HG03432 (cell line): ENCODE measurements around the gene QSOX2.

Experiments
- ATAC-seq: cut with Tn5 transposase; IDR thresholded peaks from one replicate; pipeline ENCODE4 v1.9.1; 2021; ENCODE audit warnings: mild to moderate bottlenecking, moderate library complexity; ENCODE audit not compliant: unreplicated experiment

The QSOX2 gene

DNA sequence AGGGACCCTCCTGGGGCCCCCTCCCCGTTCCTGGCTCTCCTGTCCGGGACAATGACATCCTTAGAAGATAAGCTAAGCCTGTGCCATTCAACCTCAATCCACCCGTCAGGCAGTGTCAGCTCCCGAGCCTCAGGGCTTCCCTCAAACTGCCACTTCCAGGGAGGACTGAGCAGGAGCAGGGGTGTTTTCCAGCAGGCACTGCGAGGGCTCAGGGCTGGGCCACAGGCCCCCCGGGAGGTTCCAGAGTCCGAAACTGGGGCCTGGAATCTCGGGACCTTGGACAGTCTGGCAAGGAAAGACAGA is 66.9 kb downstream of the QSOX2 start:
- ATAC-seq = no peak

DNA sequence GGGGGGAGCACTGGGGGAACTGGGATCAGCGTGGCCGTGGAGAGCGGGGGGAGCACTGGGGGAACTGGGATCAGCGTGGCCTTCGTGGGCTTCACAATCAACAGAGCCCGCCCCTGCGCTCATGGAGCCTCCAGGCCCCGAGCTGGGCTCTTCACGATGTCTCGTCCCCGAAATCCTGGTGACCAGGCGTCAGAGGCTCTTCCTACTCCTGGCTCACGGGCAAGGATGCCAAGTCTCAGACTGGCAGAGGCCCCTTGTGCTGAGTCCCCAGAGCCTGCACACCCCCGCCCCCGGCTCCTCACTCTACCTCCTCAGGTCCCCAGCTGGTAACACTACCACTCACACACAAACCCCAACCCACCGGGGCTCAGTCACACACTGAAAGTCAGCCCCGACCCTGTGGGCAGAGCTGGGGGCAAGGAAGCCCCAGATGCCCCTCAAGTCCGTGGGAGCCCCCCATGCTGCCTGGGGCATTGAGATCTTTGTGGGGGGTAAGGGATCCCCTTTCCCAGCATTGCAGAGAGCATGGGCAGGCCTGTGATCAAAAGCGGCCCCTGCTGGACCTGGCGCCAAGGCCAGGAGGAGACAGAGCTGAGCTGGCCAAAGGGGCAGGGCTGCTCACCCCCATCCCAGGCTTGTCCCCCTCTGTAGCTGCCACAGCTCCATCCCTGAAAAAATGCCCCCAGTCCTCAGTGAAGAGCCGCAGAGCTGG is 67.4 kb downstream of the QSOX2 start:
- ATAC-seq = no peak

DNA sequence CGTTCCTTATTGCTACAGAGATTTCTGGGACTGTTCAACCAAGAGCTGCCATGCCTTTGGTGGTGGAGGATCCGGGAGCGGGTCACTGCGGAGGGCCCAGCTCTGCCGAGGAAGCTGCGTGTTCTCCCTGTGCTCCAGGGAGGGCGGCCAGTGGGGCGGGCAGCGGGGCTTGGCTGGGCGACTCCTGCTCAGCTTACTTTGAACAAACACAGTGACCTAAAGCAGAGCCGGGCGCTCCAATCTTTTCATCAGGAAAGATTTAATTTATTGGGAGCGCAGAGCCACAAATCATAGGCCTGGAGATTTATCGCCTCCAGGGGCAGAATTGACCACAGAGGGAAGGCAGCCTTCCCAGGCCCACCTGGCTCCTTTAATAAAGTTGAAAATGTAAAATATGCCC is 68.4 kb downstream of the QSOX2 start:
- ATAC-seq = no peak

- ATAC-seq = no peak
Measured at GRCh38 chr9:136175616-136176197, 69.9 kb downstream of the QSOX2 start.

DNA sequence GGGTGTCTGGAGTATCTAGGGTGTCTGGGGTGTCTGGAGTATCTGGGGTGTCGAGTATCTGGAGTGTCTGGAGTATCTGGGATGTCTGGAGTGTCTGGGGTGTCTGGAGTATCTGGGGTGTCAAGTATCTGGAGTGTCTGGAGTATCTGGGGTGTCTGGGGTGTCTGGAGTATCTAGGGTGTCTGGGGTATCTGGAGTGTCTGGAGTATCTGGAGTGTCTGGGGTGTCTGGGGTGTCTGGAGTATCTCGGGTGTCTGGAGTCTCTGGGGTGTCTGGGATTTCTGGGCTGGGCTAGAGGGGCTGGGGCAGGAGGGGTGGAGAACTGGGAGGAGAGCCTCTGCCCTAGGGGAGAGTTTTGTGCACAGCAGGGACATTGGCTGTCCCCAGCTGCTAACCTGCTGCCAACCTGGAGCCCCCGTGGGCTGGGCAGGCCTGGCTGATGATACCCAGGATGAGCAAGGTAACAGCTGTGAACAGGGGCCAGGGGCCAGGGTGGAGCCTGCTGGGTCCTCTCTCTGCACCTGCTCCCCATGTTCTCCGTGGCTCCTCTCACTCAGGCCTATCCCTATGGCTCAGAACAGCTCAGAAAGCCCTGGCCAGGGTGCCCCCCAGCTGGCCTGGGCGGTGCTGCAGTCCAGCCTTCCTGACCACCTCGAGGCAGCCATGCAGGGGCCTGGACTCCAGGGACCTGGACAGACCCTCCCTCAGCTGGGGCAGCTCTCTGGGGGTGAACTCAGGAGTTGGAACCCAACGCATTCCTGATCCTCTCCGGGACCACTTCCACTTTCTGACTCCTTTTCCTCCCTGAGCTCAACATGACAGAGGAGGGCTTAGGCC is 70.6 kb downstream of the QSOX2 start:
- ATAC-seq = no peak

GRCh38 chr9:136173648-136174290 is 71.8 kb downstream of the QSOX2 start:
- ATAC-seq = no peak

DNA sequence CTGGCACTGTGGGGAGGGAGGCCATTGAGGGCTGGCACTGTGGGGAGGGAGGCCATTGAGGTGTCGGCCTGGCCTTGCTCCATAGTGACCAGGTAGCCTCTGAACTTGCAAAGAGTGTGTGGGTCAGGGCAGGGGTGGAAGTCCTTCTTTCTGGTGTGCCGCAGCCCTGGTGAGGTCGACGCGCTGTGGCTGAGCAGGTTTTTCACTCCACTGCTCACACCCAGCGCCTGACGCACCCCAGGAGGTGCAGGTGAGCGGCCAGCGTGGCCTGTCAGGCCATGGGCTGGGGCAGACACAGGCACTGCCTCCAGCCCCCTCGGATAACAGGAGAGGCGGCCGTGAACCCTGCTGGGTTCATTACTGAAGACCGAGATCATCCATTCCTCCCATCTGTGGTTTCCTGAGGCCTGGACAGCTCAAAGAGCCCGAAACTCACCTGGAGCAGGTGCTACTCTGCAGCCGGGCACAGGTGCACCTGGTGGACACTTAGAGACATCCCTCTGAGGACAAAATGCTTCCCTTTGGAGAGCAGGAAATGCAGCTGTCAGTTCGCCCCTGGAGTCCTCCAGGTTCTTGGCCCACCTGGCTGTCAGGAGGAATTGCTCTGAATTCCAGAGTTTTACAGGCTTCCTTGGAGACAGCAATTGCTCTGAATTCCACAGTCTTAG is 73.1 kb downstream of the QSOX2 start:
- no peak for ATAC-seq

- no peak for ATAC-seq
Measured at GRCh38 chr9:136171801-136172411, 73.7 kb downstream of the QSOX2 start.

DNA sequence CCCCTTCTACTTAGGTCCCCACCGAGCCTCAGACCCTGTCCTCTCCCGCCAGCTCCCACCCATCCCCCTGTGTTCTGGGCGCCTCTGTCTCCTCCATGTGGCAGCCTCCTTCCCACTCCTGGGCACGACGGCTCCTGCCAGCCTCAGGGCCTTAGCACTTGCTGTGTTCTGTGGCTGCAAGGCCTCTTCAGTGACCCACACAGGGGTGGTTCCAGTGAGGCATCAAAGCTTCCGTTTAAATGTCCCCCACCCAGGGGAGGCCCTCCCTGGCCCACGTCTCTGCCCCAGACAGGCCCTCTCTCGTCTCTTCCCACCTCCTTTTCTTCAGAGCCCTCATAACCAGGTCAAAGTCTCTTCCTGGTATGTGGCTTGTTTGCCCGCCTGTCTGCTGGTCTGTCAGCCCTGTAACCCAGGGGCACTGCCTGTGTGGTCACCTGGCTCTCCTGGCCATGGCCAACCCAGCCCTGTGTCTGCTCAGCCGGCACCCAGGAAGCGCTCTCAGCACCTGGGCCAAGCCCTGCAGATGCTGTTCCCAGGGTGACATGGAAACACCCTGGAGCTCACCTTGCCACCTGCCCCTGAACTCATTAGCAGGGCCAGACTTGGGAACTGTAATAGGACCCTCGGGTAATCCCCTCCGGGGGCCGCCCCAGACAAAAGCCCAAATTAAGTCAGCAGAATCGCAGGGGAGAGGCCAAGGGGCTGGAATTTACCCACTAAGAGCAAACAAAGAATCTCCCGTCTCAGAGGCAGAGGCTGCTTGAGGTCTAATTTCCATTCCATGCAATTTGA is 74.4 kb downstream of the QSOX2 start:
- no peak for ATAC-seq

GRCh38 chr9:136170006-136170901 is 75.4 kb downstream of the QSOX2 start:
- no peak for ATAC-seq

- ATAC-seq = no peak
Measured at GRCh38 chr9:136169495-136169894, 76.1 kb downstream of the QSOX2 start.

DNA sequence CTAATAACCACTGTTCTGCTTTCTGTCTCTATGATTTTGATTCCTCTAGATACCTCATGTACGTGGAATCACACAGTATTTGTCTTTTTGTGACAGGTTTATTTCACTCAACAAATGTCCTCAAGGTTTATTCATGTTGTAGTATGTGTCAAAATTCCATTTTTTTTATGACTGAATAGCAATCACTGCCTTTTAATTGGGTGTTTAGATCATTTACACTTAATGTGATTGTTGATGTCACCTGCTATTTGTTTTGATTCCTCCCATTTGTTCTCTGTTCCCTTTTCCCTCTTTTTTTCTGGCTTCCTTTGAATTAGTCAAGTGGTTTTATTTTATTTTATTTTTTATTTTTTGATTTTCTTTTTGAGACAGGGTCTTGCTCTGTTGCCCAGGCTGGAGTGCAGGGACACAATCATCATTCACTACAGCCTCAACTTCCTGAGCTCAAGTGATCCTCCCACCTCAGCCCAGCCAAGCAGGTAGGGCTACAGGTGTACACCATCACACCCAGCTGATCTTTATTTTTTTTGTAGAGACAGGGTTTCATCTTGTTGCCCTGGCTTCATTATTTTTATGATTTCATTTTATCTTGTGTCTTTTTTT is 82.3 kb downstream of the QSOX2 start:
- no peak for ATAC-seq

DNA sequence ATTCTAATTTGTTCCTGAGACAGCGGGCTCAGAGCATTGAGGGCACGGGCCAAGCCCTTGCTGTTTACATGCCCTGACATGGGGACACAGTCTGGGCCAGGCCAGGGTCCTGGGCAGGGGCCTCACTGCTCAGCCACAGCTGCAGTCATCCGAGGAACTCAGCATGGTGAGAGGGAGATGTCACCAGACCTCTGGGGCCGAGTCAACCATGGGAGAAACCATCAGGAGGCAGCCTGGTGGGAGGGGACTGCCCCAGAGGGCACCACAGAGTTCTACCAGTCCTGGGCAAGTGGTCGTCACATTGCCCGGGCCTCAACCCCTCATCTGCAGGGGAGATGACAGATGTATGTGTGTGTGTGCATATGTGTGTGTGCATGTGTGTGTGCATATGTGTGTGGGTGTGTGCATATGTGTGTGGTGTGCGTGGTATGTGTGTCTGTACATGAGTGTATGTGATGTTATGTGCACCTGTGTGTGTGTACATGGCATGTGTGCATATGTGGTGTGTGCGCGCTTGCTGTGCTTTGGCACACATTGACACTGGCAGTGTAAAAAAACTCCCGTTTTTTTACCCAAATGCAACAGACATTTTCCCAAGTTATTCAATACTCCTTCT is 84.5 kb downstream of the QSOX2 start:
- ATAC-seq = no peak

GRCh38 chr9:136160381-136160841 is 85.2 kb downstream of the QSOX2 start:
- no peak for ATAC-seq

DNA sequence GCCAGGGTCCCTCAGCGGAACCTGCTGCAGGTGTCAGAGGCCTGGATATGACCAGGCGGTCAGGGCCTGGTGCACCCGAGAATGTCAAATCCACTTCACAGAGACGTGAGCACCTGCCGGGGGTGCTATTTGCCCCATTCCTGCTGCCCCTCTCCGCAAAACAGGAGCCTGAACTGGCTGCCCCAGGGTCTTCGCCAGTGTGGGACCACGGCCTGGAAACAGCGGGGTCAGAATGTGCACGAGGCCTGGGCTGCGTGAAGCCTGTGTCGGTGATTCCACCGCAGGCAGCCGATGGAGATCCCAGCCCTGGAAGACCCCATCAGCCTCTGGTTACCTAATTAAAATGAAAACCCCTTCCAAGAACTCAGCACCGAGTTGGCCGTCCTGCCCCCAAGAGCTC is 85.8 kb downstream of the QSOX2 start:
- ATAC-seq = no peak

DNA sequence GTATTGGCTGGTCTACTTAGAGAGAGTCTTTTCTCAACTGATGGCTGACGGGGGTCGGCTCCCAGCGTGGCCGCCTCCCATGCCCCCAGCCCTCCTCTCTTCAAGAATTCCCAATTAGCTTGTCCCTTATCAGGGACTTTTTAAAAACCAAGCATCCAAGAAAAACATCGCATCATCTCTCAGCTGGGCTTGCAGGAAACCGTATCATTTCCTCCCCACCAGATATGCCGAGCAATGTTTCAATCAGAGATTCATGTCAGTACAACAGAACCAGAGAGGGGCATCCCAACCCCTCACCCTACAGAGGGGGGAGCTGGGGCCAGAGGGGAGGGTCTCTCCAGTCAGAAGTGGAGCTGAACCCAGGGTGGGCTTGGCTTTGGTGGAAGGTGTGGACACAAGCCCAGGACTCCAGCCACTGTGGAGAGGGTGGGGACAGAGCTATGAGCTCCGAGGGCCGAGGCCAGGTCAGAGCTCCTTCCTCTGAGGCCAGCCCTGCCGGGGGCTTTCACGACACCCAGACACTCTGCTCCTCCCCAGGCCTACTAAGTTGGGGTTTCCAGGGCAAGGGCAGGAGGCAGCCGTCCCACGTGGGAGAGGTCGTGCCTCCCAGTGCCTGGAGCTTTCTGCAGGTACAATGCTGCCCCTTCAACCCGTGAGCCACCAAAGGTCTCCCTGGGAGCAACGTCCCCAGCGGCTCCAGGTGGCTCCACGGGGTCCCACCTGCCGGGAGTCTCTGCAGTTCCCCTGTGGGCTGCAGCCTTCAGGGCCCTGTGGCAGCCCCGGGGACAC is 87.9 kb downstream of the QSOX2 start:
- no peak for ATAC-seq
